Measurements from ENCODE around the gene VASP.
A peak's percentile ranks its signal among the peaks of the same experiment; 100 is the strongest.

VASP gene

DNA sequence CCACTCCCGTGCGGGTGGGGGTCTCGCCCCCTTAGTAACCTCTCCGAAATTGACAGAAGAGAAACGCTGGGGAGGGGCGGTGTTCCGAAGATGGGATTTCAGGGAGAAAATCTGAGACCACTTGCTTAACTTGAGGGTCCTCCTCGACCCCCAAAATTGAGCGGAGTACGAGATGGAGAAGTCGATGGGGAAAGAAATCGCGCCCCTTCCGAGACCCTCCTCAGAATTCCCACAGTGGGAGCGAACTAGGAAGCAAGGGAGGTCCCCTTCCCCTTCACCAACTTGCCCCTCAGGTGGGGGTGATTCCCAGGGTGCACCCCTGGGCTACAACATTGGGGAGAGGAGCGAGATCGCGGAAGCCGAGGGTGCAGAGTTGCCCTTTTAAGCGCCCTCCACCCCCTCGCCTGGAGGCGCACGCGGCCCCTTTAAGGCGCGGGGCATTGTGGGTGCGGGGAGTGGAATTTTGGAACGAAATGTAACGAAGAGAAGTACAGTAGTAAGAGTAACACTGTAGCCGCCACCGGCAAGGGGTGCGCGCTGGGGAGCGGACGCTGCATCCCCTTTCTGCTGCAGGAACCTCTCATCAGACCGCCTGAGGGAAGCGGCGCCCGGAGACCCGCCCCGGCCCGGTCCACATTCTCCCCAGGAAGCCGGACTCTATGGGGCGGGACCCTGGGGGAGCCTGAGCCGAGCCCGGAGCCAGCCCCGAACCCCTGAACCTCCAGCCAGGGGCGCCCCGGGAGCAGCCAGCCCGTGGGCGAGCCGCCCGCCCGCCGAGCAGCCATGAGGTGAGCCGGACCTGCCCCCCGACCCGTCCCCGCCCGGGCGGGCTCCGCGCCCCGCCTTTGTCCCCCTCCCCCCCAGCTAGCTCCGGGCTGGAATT lies at the start of gene VASP:
VASP (plus strand) TSS at position 491 of the 883 bp plus-strand sequence; CDS start at position 784, 293 bp downstream.
- peak; percentile 85 for DNase-seq

- DNase-seq, result no peak
Measured at GRCh38 chr19:45457776-45458175, 49.5 kb upstream of the VASP start.

- DNase-seq, result no peak
Measured at GRCh38 chr19:45460807-45461347, 46.4 kb upstream of the VASP start.

GRCh38 chr19:45462174-45462573 lies 45.1 kb upstream of the VASP start:
- no peak for DNase-seq

DNA sequence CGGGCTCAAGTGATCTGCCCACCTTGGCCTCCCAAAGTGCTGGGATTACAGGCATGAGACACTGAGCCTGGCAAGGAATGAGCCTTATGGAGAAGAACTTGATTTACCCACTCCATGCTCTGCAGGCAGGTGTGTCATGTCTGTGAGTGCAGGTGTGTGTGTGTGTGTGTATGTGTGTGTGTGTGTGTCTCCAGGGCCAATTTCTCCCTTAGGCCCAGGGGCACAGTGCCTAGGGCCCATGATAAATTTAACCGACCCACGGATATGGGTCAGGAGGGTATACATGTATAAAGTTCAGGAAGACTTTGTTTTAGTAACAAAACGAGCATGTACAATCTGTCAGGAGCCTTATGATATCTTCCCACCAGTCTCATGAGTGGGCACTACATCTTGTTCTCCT lies 44.0 kb upstream of the VASP start:
- DNase-seq, result no peak

DNA sequence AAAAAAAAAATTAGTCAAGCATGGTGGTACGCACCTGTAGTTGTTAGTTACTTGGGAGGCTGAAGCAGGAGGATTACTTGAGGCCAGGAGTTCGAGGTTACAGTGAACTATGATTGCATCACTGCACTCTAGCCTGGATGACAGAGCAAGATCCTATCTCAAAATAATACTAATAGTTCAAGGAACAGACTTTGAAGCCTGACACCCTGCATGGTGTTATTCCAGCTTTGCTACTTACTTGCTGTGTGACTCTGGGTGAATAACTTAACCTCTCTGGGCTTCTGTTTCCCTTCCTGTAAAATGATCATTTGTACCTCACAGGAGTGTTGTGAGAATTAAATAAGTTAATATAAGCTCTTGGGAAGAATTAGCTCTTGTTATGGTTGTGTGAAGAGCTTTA lies 43.0 kb upstream of the VASP start:
- DNase-seq, result no peak

DNA sequence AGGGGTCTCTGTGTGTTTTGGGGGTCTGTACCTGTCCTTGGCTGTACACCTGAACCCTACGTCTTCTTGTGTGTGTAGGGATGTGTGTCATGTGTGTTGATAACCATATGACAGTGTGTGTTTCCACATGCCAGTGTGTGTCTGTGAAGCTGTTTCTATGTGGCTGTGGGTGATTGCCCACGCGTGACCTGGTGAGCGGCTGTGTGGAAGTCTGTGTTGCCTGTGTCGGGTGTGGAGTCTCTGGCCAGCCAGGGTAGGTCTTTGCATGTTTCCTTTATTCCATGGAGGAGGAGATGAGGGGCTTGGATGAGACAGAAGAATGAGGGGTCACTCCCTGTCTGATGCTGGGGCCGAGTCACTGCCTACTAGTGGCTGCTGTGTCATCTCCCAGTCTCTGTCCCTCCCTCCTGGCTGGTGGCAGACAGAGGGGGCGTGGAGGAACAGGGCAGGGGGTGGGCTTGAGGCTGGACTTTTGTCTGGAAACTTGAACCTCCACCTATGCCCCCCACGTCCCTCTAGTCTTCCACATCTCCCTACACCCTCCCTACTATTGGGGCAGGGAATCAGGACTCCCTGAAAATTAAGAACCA lies 42.3 kb upstream of the VASP start:
- no peak for DNase-seq

- DNase-seq, result no peak
Measured at GRCh38 chr19:45467115-45467455, 40.2 kb upstream of the VASP start.

- peak; percentile 93 for DNase-seq
Measured at GRCh38 chr19:45467456-45468158, 39.7 kb upstream of the VASP start, which contains the start of gene FOSB. TSS of gene FOSB (plus strand) at chr19:45467996. CDS start at chr19:45468587, 591 bp downstream.

- peak; percentile 59 for DNase-seq
Measured at GRCh38 chr19:45468159-45468651, 39.1 kb upstream of the VASP start.

GRCh38 chr19:45468803-45469131 lies 38.5 kb upstream of the VASP start:
- no peak for DNase-seq

GRCh38 chr19:45469132-45469944 lies 37.9 kb upstream of the VASP start:
- peak; percentile 88 for DNase-seq

GRCh38 chr19:45469945-45470761 lies 37.1 kb upstream of the VASP start:
- no peak for DNase-seq

GRCh38 chr19:45470762-45471081 lies 36.6 kb upstream of the VASP start:
- no peak for DNase-seq

DNA sequence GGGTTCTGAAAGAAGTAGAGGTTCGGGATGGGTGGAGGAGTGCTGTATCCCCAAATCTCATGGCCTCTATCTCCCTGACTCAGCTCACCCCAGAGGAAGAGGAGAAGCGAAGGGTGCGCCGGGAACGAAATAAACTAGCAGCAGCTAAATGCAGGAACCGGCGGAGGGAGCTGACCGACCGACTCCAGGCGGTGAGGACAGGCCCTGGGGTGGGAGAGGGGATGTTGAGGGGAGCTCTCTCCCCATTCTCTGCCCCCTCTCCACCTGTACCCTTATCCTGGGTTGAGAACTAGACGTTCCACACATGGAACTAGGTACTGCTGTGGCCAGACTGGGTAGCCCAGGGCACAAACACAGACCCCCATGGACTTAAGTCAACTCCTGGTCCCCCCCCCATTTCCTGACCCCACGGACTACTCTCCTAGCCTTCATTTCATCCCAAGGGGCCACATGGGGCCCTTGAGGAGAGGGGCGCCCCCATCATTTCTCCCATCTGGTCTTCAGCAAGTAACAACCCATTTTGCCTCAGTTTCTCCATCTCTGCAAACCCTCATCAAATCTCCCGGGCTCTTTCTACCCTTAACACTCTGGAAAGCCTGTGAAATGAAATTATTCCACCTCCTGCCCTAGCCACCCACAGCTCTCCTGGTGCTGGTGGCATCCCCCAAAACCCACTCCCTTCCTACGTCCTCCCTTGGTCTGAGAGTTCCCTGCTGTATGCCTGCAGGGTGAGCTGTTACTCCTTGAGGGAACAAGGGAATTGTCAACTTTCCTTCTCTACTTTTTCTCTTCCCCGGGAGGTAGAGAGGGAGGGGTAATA lies 36.0 kb upstream of the VASP start:
- no peak for DNase-seq

DNA sequence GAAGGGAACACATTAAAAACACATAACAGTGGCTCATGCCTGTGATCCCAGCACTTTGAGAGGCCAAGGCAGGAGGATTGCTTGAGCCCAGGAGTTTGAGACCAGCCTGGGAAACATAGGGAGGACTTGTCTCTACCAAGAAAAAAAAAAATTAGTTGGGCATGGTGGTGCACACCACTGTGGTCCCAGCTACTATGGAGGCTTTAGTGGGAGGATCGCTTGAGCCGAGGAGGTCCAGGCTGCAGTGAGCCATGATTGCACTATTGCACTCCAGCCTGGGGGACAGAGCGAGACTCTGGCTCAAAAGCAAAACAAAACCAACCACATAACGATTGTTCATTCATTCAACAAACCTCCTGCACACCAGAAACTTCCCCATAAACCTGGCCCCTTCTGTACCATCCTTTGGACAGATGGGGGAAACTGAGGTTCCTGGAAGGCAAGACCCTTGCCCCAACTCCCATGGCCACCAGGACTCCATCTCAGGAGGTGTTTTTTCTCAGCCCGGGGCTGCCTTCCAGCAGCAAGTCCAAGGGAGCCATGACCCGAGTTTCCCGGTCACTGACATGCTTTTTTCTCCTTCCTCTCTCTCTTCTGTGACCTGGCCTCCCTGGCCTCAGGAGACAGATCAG lies 35.2 kb upstream of the VASP start:
- DNase-seq, result no peak

GRCh38 chr19:45472563-45473366 lies 34.5 kb upstream of the VASP start:
- no peak for DNase-seq

GRCh38 chr19:45473367-45473681 lies 34.0 kb upstream of the VASP start:
- no peak for DNase-seq

Data from NK-92 treated with Interleukin-12 subunit alpha and Interleukin-12 subunit beta, amount 100 ng/mL, for 24 hours (cell line).